Glutamatergic neuron (in vitro differentiated cells): Measurements from ENCODE around the gene RASD2. TPM values are rescaled to one million over a fixed set of nuclear protein-coding genes. Genes with fewer than 3 reads are reported as not detected.

Source experiments
- DNase-seq: peaks from one replicate; pipeline ENCODE4 v3.0.0; 2022
- H3K27ac Mint-ChIP-seq: one replicate; pipeline ENCODE4 v1.8.0; 2020; ENCODE audit warnings: mild to moderate bottlenecking, mixed read lengths, inconsistent platforms; ENCODE audit not compliant: unreplicated experiment
- H3K27me3 Mint-ChIP-seq: one replicate; pipeline ENCODE4 v1.8.0; 2020; ENCODE audit warnings: mild to moderate bottlenecking, moderate library complexity, mixed read lengths, inconsistent platforms; ENCODE audit not compliant: unreplicated experiment
- H3K36me3 Mint-ChIP-seq: one replicate; pipeline ENCODE4 v1.8.0; 2020; ENCODE audit warnings: mild to moderate bottlenecking, mixed read lengths, inconsistent platforms; ENCODE audit not compliant: unreplicated experiment
- H3K4me1 Mint-ChIP-seq: one replicate; pipeline ENCODE4 v1.8.0; 2020; ENCODE audit warnings: mild to moderate bottlenecking, low read depth, mixed read lengths, inconsistent platforms; ENCODE audit not compliant: unreplicated experiment
- H3K4me3 Mint-ChIP-seq: one replicate; pipeline ENCODE4 v1.8.0; 2020; ENCODE audit warnings: mild to moderate bottlenecking, mixed read lengths, inconsistent platforms; ENCODE audit not compliant: unreplicated experiment
- H3K9me3 Mint-ChIP-seq: one replicate; pipeline ENCODE4 v1.8.0; 2020; ENCODE audit warnings: mild to moderate bottlenecking, moderate library complexity, mixed read lengths, inconsistent platforms; ENCODE audit not compliant: unreplicated experiment
- CTCF ChIP-seq: fragments of 200-600 bp; sonication (generic); IDR thresholded peaks from one replicate; pipeline ENCODE4 v1.5.0; 2021; ENCODE audit not compliant: partially characterized antibody, unreplicated experiment
- total RNA-seq: library from RNA; stranded (reverse); fragmentation: NEBNext Ultra II Directional; extraction: Animal tissue kit (Norgen Biotek cat#: 25700); gene quantifications from one replicate; pipeline ENCODE4 v1.2.1, GENCODE V29; 2021; ENCODE audit not compliant: unreplicated experiment

The RASD2 gene
- total RNA-seq, 1 donor from 2014 or later = 0.20 TPM

GRCh38 chr22:35577799-35578659 is 37.4 kb downstream of the RASD2 start:
- Mint-ChIP-seq H3K27ac (no peak overlapping the region), H3K9me3 (peaks cover 2% of the 10 kb centered on the region), H3K36me3 (no peaks in the 10 kb centered on the region), H3K27me3 (peaks cover 7% of the 10 kb centered on the region), H3K4me3 (peak overlapping the region; percentile 3), H3K4me1 (no peaks in the 10 kb centered on the region)
- DNase-seq = no peak
- no peak for TF ChIP-seq CTCF

- peaks cover 7% of the 10 kb centered on the region for H3K27me3 Mint-ChIP-seq
- no peaks in the 10 kb centered on the region for H3K4me1 Mint-ChIP-seq
- TF ChIP-seq CTCF = no peak
- no peak overlapping the region for H3K27ac Mint-ChIP-seq
- DNase-seq = no peak
- no peaks in the 10 kb centered on the region for H3K36me3 Mint-ChIP-seq
- H3K4me3 Mint-ChIP-seq = no peak overlapping the region
- H3K9me3 Mint-ChIP-seq = peaks cover 2% of the 10 kb centered on the region
Measured at GRCh38 chr22:35578836-35579575, 38.4 kb downstream of the RASD2 start.

DNA sequence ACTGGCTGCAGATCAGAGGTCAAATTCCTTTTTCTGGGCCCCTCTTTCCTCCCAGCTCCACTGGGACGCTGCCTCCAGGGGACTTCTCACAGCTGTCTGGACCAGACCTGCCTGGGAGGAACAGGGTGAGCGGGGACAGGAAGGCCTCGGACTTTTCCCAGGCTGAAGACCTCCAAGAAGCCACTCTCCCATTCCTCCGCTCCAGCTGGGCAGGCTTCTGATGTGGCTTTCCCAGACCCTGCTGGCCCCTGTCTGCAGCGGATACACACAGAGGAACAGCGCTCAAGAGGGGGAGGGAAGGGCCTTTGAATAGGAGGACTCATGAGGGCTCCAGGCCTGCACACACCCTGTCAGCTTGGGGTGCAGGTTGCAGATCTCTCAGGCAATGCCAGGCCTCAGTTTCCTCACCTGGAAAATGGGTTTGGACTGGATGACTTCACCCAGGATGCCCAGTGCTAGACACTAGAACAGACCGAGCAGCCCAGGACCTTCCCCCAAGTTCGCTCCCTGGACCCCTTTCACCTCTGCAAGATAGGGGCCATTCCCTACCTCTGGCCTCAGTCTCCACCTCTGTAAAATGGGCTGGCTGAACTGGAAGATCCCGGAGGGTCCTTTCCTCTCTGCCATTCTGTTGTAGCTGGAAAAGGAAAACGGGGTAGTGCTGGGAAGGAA is 39.9 kb downstream of the RASD2 start:
- H3K9me3 Mint-ChIP-seq = peaks cover 2% of the 10 kb centered on the region
- H3K27me3 Mint-ChIP-seq = peaks cover 6% of the 10 kb centered on the region
- no peaks in the 10 kb centered on the region for H3K36me3 Mint-ChIP-seq

DNA sequence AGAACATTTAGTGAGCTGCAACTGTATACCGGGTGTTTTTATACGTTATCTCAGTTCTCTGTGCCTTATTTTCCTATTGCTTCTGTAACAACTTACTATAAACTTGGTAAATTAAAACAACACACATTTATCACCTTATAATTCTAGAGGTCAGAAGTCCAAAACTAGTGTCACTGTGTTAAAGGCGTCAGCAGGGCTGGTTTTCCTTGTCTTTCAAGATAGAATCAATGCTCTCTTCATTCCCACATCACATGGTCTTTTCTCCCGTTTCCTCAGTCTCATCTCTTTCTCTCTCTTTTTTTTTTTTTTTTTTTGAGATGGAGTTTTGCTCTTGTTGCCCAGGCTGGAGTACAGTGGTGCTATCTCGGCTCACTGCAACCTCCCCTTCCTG is 40.4 kb downstream of the RASD2 start:
- no peak overlapping the region for H3K4me3 Mint-ChIP-seq
- H3K27ac Mint-ChIP-seq = no peak overlapping the region
- no peaks in the 10 kb centered on the region for H3K4me1 Mint-ChIP-seq
- DNase-seq = no peak
- peaks cover 2% of the 10 kb centered on the region for H3K9me3 Mint-ChIP-seq
- peaks cover 7% of the 10 kb centered on the region for H3K27me3 Mint-ChIP-seq
- no peak for TF ChIP-seq CTCF
- no peaks in the 10 kb centered on the region for H3K36me3 Mint-ChIP-seq

More for the DNA sequence above, 39.9 kb downstream of the RASD2 start:
- TF ChIP-seq CTCF = no peak
- H3K4me1 Mint-ChIP-seq = no peaks in the 10 kb centered on the region
- no peak for DNase-seq
- no peak overlapping the region for H3K27ac Mint-ChIP-seq
- no peak overlapping the region for H3K4me3 Mint-ChIP-seq
